Measurements from ENCODE around the gene RPS2.

Gene RPS2

DNA sequence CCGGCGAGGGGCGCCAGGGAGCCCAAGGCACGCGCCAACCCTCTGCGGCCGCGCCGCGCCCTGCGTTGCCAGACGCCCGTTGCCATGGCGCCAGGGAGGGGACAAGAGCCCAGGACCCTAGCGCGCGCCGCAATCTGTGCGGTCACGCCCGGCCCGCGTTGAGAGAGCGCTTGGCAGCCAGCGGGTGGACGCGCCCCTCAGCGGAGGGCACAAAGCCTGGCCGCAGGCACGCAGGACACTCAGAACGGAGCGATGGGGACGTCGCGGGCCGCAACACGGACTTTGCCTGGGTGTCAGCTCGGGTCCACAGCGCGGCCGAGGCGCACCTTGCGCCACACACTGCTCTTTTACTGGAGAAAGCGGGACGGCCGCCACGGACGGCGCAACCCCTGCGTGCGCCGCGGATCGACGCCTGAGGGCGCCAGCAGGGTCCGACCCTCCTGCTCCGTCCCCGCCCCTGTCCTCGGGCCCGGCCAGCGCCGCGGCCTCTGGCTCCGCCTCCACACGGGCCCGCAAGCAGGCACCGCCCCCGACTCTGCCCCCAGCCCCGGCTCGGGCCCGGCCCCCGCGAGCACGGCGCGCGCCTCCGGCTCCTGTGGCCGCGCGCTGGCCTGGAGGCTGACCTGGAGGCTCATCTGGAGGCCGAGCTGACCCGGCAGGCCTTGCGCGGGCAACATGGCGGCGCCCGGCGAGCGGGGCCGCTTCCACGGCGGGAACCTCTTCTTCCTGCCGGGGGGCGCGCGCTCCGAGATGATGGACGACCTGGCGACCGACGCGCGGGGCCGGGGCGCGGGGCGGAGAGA, 19.1 kb upstream of the RPS2 start, which contains the start of gene GFER:
Gene GFER, plus strand, starts transcription at position 650 of the 803 bp plus-strand sequence. Its CDS starts 26 bp downstream, at position 676.
- peak; percentile 72 for TF ChIP-seq CTCF (IDR thresholded peaks at IDR 0.05; ENCODE audit: control insufficient read depth, extremely low read depth, insufficient read depth)
- DNase-seq (ENCODE audit: low read depth): peak; percentile 78
- H3K4me3 ChIP-seq (ENCODE audit: low read depth, low read length): peak within 1 kb of the TSS; percentile 73

- DNase-seq (ENCODE audit: low read depth): no peak
- peak overlapping the region; percentile 54 for H3K4me3 ChIP-seq (ENCODE audit: low read depth, low read length)
- peak; percentile 31; the same call in 1 of the 2 replicates for TF ChIP-seq CTCF (IDR thresholded peaks at IDR 0.05; ENCODE audit: control insufficient read depth, extremely low read depth, insufficient read depth)
Measured at GRCh38 chr16:1982991-1983543, 18.4 kb upstream of the RPS2 start.

DNA sequence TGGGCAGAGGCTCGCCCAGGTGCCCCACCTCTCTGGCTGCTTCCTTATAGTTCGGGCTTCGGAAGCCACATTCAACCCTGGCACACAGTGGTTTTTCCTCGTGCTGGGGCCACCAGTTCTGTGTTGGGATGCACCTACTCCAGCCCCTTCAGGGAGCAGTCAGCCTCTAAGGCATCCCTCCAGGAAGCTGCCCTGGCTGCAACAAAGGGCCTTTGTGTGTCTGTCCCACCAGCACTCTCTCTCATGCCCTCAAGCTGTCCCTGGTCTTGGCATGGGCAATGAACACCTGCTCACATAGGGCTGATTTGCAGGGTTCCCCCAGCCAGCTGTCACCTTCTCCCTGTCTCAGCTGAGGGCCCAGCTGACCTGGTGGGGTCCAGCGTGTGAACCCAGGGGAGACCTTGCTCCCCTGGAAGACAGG, 17.4 kb upstream of the RPS2 start:
- no peak for DNase-seq (ENCODE audit: low read depth)
- H3K4me3 ChIP-seq (ENCODE audit: low read depth, low read length): no peak overlapping the region
- no peak for TF ChIP-seq CTCF (IDR thresholded peaks at IDR 0.05; ENCODE audit: control insufficient read depth, extremely low read depth, insufficient read depth)

DNA sequence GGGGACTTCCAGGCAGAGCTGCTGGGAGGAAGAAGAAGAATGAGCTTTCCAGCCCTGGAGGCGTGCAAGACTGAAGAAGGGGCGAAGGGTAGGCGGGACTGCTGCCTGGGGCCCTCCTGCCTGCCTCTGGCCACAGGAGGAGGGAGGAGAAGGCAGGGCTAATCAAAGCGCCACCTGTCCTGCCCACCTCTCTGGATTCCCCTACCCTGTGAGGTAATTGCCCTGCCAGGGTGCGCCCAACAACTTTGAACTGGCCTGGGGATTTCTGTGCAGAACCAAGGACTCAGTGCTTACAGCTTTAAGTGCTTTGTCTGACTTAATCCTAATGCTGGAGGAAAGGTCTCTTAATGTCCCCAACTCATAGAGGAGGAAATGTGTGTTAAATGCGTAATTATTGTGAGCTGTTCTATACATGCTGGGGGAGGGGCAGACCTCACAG, 16.8 kb upstream of the RPS2 start, which contains the start of gene NOXO1:
Gene NOXO1, minus strand, starts transcription at position 72 of the 439 bp plus-strand sequence. CDS start 290 bp downstream, outside the sequence.
- DNase-seq (ENCODE audit: low read depth): no peak
- no peak within 1 kb of the TSS for H3K4me3 ChIP-seq (ENCODE audit: low read depth, low read length)
- no peak for TF ChIP-seq CTCF (IDR thresholded peaks at IDR 0.05; ENCODE audit: control insufficient read depth, extremely low read depth, insufficient read depth)

- DNase-seq (ENCODE audit: low read depth): no peak
- no peak for TF ChIP-seq CTCF (IDR thresholded peaks at IDR 0.05; ENCODE audit: control insufficient read depth, extremely low read depth, insufficient read depth)
- no peak overlapping the region for H3K4me3 ChIP-seq (ENCODE audit: low read depth, low read length)
Measured at GRCh38 chr16:1980770-1981087, 16.1 kb upstream of the RPS2 start.

DNA sequence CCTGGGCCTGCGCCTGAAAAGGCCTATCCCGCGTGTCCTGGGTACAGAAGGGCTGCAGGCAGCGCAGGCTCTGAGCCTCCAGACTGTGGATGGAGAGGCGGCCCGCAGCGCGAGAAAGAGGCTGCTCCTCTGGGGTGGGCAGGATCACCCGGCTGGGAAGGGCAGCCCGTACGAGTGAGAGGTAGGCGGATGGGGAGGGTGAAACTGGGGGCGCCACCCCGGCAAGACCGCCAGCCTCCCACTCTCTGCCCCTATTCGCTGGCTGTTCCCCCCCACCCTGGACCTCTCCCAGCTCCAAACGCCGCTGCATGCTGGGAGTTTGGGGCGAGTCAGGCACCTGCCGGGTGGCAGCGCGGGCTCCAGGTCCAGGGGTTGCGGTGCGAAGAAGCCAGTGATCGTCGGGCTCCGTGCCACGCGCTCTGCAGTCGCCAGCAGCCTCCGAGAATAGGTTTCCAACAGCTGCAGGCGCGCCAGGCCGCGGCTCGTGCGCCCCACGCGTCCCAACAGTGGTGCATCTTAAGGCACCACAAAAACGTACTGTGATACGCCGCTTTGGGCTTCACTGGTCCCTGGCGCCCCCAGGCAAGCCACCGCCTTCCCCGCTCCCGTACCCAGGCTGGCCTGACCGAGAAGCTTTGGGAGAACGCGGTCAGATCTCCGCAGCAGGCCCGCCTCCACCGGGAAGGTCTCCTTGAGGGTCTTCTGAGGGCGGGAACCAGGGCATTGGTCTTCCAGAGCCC, 15.6 kb upstream of the RPS2 start:
- no peak for TF ChIP-seq CTCF (IDR thresholded peaks at IDR 0.05; ENCODE audit: control insufficient read depth, extremely low read depth, insufficient read depth)
- no peak for DNase-seq (ENCODE audit: low read depth)
- no peak overlapping the region for H3K4me3 ChIP-seq (ENCODE audit: low read depth, low read length)

All from LNCaP clone FGC (cell line).